GM12872 (cell line): ENCODE measurements around the gene ADAMTSL4.

Experiments used
- CTCF ChIP-seq: IDR thresholded peaks from 3 replicates; pipeline ENCODE4 v1.5.1; 2011; ENCODE audit warnings: low read depth, mild to moderate bottlenecking, low read length, moderate library complexity; ENCODE audit not compliant: insufficient read depth

ADAMTSL4 gene

DNA sequence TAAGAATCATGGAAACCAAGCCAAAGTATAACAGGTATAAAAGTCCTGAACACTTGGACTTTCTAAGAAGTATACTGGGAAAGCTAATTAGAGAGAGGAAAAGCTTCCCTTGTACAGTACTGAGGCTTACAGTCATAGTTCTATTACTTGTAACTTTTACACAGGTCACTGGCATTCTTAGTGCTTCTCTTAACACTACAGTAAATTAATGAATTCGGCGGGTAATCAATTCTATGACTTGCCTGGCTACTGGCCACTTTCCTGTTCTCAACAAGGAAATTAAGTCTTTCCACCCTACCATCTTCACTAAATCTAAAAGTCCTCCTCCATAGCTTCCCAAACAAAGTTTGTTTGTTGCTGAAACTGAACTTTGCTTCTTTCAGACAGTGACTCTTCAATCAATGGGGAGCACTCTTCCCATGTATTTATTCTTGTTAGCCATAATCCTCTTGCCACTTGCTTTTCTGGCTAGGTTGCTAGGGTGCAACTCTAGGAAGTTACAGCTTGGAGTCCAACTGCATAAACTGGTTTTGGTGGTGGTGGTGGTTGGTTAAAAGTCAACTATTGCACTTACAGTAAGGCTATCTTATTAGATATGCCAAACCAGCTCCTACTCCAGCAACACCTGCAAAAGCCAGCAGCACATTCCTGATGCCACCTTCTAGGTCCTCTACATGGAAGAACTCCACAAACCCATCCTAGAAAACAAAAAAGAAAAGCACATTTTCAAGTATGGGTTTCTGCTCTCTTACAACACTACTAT, 27.8 kb downstream of the ADAMTSL4 start:
- TF ChIP-seq CTCF = no peak

DNA sequence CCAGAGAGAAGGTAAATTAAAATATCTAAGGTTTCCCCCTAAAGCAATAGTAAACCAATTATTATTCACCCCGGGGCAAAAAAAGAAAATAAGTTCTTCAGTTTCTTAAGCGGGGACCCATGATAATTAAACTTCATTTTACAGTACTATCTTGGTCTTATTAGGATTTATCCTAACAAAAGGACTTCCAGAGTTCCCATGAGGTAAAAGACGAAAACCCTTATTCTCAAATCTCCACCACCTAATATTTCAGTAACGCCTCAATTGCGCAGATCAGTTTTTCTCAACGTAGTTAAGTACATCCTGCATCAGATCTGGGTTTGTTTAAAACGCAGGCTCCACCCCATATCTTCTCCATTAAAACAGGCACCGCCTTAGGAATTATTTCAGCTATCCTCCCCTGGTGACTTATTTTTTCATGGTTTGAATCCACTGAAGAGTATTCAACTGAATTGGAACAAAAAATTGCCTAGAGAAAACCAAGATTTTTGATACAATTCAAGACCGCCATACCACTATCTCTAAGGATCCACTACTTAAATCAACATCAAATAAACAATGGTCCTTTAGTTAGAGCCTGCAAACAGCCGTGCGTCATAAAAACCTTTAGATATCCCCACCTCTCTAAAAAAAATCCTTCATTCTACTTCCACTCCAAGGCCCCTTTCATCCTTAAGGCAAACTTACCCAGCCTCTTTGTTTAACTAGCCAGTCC, 28.5 kb downstream of the ADAMTSL4 start:
- no peak for TF ChIP-seq CTCF

- TF ChIP-seq CTCF = no peak
Measured at GRCh38 chr1:150578272-150579109, 29.3 kb downstream of the ADAMTSL4 start.

DNA sequence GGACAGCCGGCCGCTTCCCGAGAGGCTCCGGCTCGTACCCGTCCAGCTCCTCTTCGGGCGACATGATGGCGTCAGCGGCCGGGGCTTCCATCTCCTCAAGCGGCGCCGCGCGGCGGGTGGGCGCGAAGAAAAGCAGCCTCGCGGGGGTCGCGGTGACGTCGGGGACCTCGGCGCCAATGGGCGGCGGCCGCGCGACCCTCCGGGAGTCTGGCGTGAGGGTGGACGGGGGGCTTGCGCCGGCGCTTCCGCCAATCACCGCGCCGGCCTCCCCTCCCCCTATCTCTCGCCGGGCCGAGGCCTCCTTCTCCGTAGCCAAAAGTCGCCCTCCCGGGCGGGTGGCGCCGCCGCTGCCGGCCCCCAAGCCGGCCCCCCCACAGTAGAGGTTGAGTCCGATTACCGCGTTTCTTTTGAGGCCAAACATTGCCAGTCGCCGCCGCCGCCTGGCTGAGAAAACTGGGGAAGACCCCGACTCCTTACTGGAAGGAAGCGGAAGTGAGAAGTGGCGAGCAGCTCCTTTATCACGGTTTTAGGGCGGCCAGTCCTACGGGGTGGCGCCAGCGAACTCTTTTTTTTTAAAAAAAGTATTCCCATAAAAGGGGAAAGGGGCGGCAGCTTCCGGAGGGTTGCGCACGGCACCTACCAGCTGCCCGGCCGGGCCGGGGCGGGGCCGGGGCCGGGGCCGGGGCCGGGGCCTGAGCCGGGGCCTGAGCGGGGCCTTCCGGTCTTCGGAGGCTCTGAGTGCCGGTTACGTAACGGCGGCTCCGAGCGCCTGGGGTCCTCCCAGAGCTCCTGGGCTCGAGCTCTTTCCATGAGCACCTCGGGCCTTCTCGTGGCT, 30.1 kb downstream of the ADAMTSL4 start, which contains the start of gene MCL1:
Gene MCL1, minus strand, starts transcription at position 501 of the 835 bp plus-strand sequence. Its CDS starts 80 bp downstream, at position 421.
- TF ChIP-seq CTCF = no peak

- TF ChIP-seq CTCF = no peak
Measured at GRCh38 chr1:150579945-150580642, 30.9 kb downstream of the ADAMTSL4 start.

GRCh38 chr1:150582371-150582770, 33.2 kb downstream of the ADAMTSL4 start:
- no peak for TF ChIP-seq CTCF
